Activated naive CD4-positive, alpha-beta T cell treated with Interleukin-2 at 50 U/mL for 16 hours (primary cell): Measurements from ENCODE around the gene CXCR6.
"Not testable (repeated sequence)": the region's sequence is repeated elsewhere in the genome, so short reads cannot be mapped to it uniquely, and the experiment has no call there.

Source experiments
- DNase-seq: peaks from one replicate; pipeline ENCODE4 v3.0.0-alpha.2; 2020

Gene CXCR6

DNA sequence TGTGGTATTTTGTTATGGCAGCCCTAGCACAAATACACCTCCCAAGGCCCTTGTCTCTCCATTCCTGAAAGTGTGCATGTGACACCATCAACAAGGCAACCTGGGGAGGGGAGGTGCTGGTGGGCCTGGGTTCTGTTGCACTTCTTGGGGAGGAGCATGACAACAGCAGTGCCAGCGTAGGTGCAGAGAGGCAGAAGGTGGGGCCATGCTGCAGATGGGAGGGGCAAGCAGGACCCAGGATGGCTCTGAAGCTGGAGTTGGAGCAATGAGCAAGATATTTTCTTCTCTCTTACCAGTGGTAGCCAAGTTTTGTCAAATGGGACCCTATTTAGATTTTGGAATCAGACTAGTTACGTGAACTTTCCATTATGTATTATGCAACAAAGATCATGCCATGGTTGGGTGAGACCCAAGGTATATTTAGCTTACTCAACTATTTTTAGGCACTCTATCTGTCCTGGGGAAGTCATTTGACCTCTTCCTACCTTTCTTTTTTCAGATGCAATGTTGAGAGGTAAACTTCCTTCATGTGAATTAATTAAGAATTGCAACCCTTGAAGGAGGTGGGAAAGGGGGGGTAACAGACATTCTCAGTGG is 49.0 kb downstream of the CXCR6 start:
- DNase-seq = no peak

DNA sequence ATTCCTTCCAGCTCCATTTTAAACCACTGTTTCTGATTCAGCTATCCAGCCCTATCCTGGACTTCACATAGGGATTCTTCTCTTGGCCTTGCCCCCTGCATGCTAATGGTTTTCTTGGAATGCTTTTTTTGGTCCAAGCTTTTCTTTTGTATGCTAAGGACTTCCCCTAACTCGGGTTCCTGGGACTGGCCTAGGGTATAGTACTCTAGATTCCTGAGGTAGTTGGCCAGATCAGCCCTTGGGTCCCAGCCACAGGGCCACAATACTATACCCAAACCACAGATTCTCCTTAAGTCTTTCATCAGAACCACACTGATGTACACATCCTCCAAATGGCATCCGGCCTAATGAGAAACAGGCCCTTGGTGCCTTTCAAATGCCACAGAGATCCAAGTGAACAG is 49.6 kb downstream of the CXCR6 start:
- no peak for DNase-seq

- peak; percentile 35 for DNase-seq
Measured at GRCh38 chr3:45993421-45994027, 50.3 kb downstream of the CXCR6 start.

- peak; percentile 62 for DNase-seq
Measured at GRCh38 chr3:45994419-45995235, 51.4 kb downstream of the CXCR6 start.

DNA sequence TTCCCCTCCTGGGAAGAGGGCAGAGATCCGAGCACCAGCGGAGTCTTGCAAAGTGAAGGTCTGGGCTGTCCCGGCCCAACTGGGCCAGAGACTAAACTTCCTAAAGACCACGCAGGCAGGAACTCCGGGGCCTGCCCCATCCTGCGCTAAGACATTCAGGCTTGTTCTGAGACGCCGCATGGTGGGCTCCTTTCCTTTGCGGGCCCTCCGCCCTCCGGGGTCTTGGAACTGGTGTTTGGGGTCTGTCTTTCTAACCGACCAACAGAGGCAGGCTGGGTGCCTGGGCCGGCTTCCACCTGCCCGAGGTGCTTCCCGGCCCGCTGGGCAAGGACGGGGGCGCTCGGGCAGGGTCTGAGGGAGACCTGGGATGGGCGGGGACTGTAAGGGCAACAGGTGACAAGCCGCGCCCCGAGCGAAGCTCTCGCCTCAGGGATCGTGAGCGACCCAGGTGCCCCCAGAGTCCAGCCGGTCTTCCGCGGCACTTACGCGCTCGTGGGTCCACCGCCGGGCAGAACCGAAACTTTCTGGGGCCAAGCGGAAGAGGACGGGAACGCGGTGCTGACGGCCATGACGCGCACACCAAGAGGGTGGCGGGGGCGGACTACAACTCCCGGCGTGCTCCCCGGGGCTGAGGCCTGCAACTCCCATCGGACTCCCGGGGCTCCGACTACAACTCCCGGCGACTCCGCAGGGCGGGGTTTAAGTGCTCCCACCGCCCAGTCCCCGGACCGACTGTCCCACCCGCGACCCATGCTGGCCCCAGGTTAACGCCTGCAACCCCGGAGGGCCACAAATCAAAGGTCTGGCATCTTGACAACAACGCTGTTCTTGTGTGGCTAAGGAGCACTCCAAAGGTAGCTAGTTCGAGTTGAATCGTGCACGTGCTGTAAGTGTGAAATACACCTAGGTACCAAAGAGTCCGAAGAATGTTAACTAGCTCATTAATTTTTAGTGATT is 52.2 kb downstream of the CXCR6 start, which contains the start of gene FYCO1:
Gene FYCO1 (minus strand): TSS at position 589 of the 957 bp plus-strand sequence. CDS start 10,914 bp downstream, outside the sequence.
- peak; percentile 90 for DNase-seq

GRCh38 chr3:45997499-45997898 is 54.2 kb downstream of the CXCR6 start:
- DNase-seq = not testable (repeated sequence)

- no peak for DNase-seq
Measured at GRCh38 chr3:45997942-45998341, 54.7 kb downstream of the CXCR6 start.
